ENCODE measurements around the gene SCO2.

- TF ChIP-seq POLR2A (IDR thresholded peaks at IDR 0.05; ENCODE audit: borderline replicate concordance, extremely low read depth, insufficient read depth, insufficient read length): no peak
- TF ChIP-seq CEBPB (IDR thresholded peaks at IDR 0.05; ENCODE audit: low read depth): no peak
- no peak for TF ChIP-seq POLR2AphosphoS5 (IDR thresholded peaks at IDR 0.05; ENCODE audit: low read depth, low read length)
- no peak for TF ChIP-seq CTCF (IDR thresholded peaks at IDR 0.05 in 2 of 3, conservative IDR thresholded peaks at IDR 0.05 in 1 of 3; ENCODE audit: borderline replicate concordance in 1 of 3, insufficient read depth in 1 of 3, low read depth in 2 of 3, low read length in 2 of 3)
- no peak for TF ChIP-seq MAX (IDR thresholded peaks at IDR 0.05)
- no peak for TF ChIP-seq EZH2 (IDR thresholded peaks at IDR 0.05)
- TF ChIP-seq SP1 (IDR thresholded peaks at IDR 0.05; ENCODE audit: low read depth): no peak
- TF ChIP-seq EGR1 (IDR thresholded peaks at IDR 0.05; ENCODE audit: low read depth): no peak
These were observed 37.3 kb downstream of the SCO2 start for GRCh38 chr22:50488006-50488677.

All from HCT116 (cell line).